HUES48 (cell line): ENCODE results near the gene ADAMTS17.

Experiments
- H3K27ac ChIP-seq: one replicate; pipeline ENCODE4 v1.7.0; 2013; ENCODE audit warnings: low read depth, low read length, inconsistent platforms
- H3K27me3 ChIP-seq: 2 replicates; pipeline ENCODE4 v1.6.1; 2013; ENCODE audit warnings: mild to moderate bottlenecking, low read length; ENCODE audit not compliant: control insufficient read depth, insufficient read depth
- H3K36me3 ChIP-seq: 2 replicates; pipeline ENCODE4 v1.6.1; 2013; ENCODE audit warnings: low read length; ENCODE audit not compliant: control insufficient read depth, insufficient read depth
- H3K4me1 ChIP-seq: 2 replicates; pipeline ENCODE4 v1.6.1; 2013; ENCODE audit warnings: mild to moderate bottlenecking, low read length; ENCODE audit not compliant: control insufficient read depth, insufficient read depth
- H3K4me3 ChIP-seq: 2 replicates; pipeline ENCODE4 v1.5.1; 2013; ENCODE audit warnings: mild to moderate bottlenecking, low read depth, low read length
- H3K9ac ChIP-seq: 2 replicates; pipeline ENCODE4 v1.6.1; 2013; ENCODE audit warnings: mild to moderate bottlenecking, low read depth, low read length, moderate library complexity
- H3K9me3 ChIP-seq: 2 replicates; pipeline ENCODE4 v1.6.1; 2013; ENCODE audit warnings: low read length; ENCODE audit not compliant: control insufficient read depth, insufficient read depth

ADAMTS17 gene

GRCh38 chr15:100118546-100118945, 223.2 kb downstream of the ADAMTS17 start:
- peaks cover 6% of the 10 kb centered on the region for H3K4me1 ChIP-seq

GRCh38 chr15:100116416-100117190, 225.2 kb downstream of the ADAMTS17 start:
- Histone ChIP-seq H3K27me3 (no peaks in the 10 kb centered on the region), H3K4me3 (no peak overlapping the region), H3K4me1 (peaks cover 6% of the 10 kb centered on the region), H3K9ac (no peak overlapping the region), H3K36me3 (no peaks in the 10 kb centered on the region), H3K9me3 (peaks cover 7% of the 10 kb centered on the region; the same call in 1 of the 2 replicates), H3K27ac (no peak overlapping the region)

More at GRCh38 chr15:100118546-100118945, 223.2 kb downstream of the ADAMTS17 start:
- Histone ChIP-seq H3K27me3 (no peaks in the 10 kb centered on the region), H3K36me3 (no peaks in the 10 kb centered on the region), H3K4me3 (no peak overlapping the region), H3K9me3 (peaks cover 11% of the 10 kb centered on the region; the same call in 1 of the 2 replicates), H3K9ac (no peak overlapping the region), H3K27ac (no peak overlapping the region)

- H3K9ac ChIP-seq = no peak overlapping the region
- no peaks in the 10 kb centered on the region for H3K9me3 ChIP-seq
- no peaks in the 10 kb centered on the region for H3K27me3 ChIP-seq
- H3K36me3 ChIP-seq = no peaks in the 10 kb centered on the region
- peaks cover 6% of the 10 kb centered on the region for H3K4me1 ChIP-seq
- no peak overlapping the region for H3K27ac ChIP-seq
- H3K4me3 ChIP-seq = no peak overlapping the region
These were observed 226.1 kb downstream of the ADAMTS17 start for GRCh38 chr15:100115711-100116090.

GRCh38 chr15:100115066-100115710, 226.6 kb downstream of the ADAMTS17 start:
- no peaks in the 10 kb centered on the region for H3K36me3 ChIP-seq
- H3K27me3 ChIP-seq = no peaks in the 10 kb centered on the region
- H3K9me3 ChIP-seq = no peaks in the 10 kb centered on the region
- H3K9ac ChIP-seq = no peak overlapping the region
- H3K4me1 ChIP-seq = peaks cover 6% of the 10 kb centered on the region
- no peak overlapping the region for H3K27ac ChIP-seq
- H3K4me3 ChIP-seq = no peak overlapping the region

GRCh38 chr15:100114571-100114970, 227.2 kb downstream of the ADAMTS17 start:
- H3K4me1 ChIP-seq = peaks cover 6% of the 10 kb centered on the region
- no peak overlapping the region for H3K4me3 ChIP-seq
- no peaks in the 10 kb centered on the region for H3K27me3 ChIP-seq
- no peaks in the 10 kb centered on the region for H3K36me3 ChIP-seq
- no peak overlapping the region for H3K9ac ChIP-seq
- H3K27ac ChIP-seq = no peak overlapping the region
- no peaks in the 10 kb centered on the region for H3K9me3 ChIP-seq

- no peak overlapping the region for H3K27ac ChIP-seq
- H3K9ac ChIP-seq = no peak overlapping the region
- H3K4me1 ChIP-seq = peaks cover 6% of the 10 kb centered on the region
- no peaks in the 10 kb centered on the region for H3K9me3 ChIP-seq
- no peaks in the 10 kb centered on the region for H3K36me3 ChIP-seq
- no peaks in the 10 kb centered on the region for H3K27me3 ChIP-seq
- no peak overlapping the region for H3K4me3 ChIP-seq
These were observed 227.7 kb downstream of the ADAMTS17 start for GRCh38 chr15:100114100-100114499.

GRCh38 chr15:100113351-100114080, 228.3 kb downstream of the ADAMTS17 start:
- Histone ChIP-seq H3K27ac (no peak overlapping the region), H3K9ac (no peak overlapping the region), H3K4me3 (no peak overlapping the region), H3K9me3 (no peaks in the 10 kb centered on the region), H3K27me3 (no peaks in the 10 kb centered on the region), H3K36me3 (no peaks in the 10 kb centered on the region), H3K4me1 (peaks cover 6% of the 10 kb centered on the region)

GRCh38 chr15:100112636-100113305, 229.0 kb downstream of the ADAMTS17 start:
- Histone ChIP-seq H3K27ac (no peak overlapping the region), H3K27me3 (no peaks in the 10 kb centered on the region), H3K4me3 (no peak overlapping the region), H3K9ac (no peak overlapping the region), H3K4me1 (peaks cover 6% of the 10 kb centered on the region), H3K9me3 (no peaks in the 10 kb centered on the region), H3K36me3 (no peaks in the 10 kb centered on the region)

GRCh38 chr15:100112061-100112420, 229.7 kb downstream of the ADAMTS17 start:
- Histone ChIP-seq H3K27me3 (no peaks in the 10 kb centered on the region), H3K9ac (no peak overlapping the region), H3K9me3 (no peaks in the 10 kb centered on the region), H3K4me1 (peaks cover 6% of the 10 kb centered on the region), H3K36me3 (no peaks in the 10 kb centered on the region), H3K4me3 (no peak overlapping the region), H3K27ac (no peak overlapping the region)

GRCh38 chr15:100111125-100112060, 230.4 kb downstream of the ADAMTS17 start:
- no peak overlapping the region for H3K9ac ChIP-seq
- H3K27ac ChIP-seq = no peak overlapping the region
- no peak overlapping the region for H3K4me3 ChIP-seq
- H3K9me3 ChIP-seq = no peaks in the 10 kb centered on the region
- no peaks in the 10 kb centered on the region for H3K36me3 ChIP-seq
- H3K4me1 ChIP-seq = peaks cover 6% of the 10 kb centered on the region
- no peaks in the 10 kb centered on the region for H3K27me3 ChIP-seq
